ENCODE measurements around the gene EHMT1. TPM values are rescaled to one million over a fixed set of nuclear protein-coding genes. Genes with fewer than 3 reads are reported as not detected.

EHMT1 gene
- total and polyA plus RNA-seq, 9 of the 15 experiments (the other 6 are each of a cell fraction or from before 2014, with no cell fraction given) = 2.2 to 76.0 (median 36.4) TPM

DNA sequence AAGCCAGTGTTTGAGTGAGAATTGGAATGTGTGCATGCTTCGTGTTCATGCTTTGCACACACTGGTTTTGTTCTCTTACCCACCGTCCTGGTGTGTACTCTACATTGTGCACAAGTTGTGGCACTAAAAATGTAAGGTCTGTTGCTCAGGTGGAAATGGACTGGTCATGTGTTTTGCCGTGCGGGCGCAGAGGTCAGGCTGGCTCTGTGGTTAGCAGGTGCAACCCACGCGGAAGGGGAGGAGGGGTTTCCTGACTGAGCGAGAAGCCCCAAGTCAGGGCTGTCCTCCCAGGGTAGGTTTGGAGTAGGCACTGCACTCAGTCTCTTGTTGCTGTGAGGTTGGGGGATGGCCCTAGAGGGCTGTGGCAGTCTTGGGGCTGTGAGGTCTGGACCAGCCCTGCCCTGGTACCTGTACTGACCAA lies 86.6 kb downstream of the EHMT1 start:
- no peak overlapping the region for H3K4me2 ChIP-seq (ENCODE audit: insufficient read depth, low read length)

More for the DNA sequence above, 86.6 kb downstream of the EHMT1 start:
- H3K79me2 ChIP-seq (ENCODE audit: control insufficient read depth, insufficient read depth, low read length) = peaks cover 78% of the 10 kb centered on the region
- H4K20me1 ChIP-seq (replicated peaks; ENCODE audit: control insufficient read depth, insufficient read depth, low read length) = peaks cover 5% of the 10 kb centered on the region; the same call in 1 of the 2 replicates
- no peak overlapping the region for H3K4me3 ChIP-seq
- peaks cover 6 to 22% of the 10 kb centered on the region in 2 experiments; a peak in 3 of 5 replicates for H3K4me1 ChIP-seq (replicated peaks in 1 of 2; ENCODE audit: control insufficient read depth in 2 of 2, insufficient read depth in 2 of 2, low read length in 2 of 2)
- H3K36me3 ChIP-seq (ENCODE audit: control insufficient read depth, insufficient read depth, low read length) = peaks cover 12% of the 10 kb centered on the region; the same call in 2 of the 3 replicates
- peak; percentile 49 for ATAC-seq
- in situ Hi-C loops (cut with MboI) (no loop called here), intact Hi-C loops (cut with micrococcal nuclease) (no loop called here)
- WGBS (ENCODE audit: insufficient coverage, low coverage, missing lambda C conversion rate) = 69% methylated on average over 8 of the region's 8 CpGs
- TF ChIP-seq SMAD3 (CRISPR knock-in tag; conservative IDR thresholded peaks at IDR 0.05) (no peak), ZNF3 (CRISPR knock-in tag; IDR thresholded peaks at IDR 0.05) (no peak), DNMT1 (IDR thresholded peaks at IDR 0.05) (no peak), TAF15 (IDR thresholded peaks at IDR 0.05; ENCODE audit: low read depth, low read length) (no peak), FOS (IDR thresholded peaks at IDR 0.05; ENCODE audit: extremely low read depth, insufficient read length) (no peak), SMARCA5 (IDR thresholded peaks at IDR 0.05) (no peak), MCM3 (IDR thresholded peaks at IDR 0.05) (no peak), HNRNPK (IDR thresholded peaks at IDR 0.05; ENCODE audit: low read depth, low read length, poor library complexity, severe bottlenecking) (no peak), HIVEP1 (CRISPR knock-in tag; IDR thresholded peaks at IDR 0.05) (no peak), HLTF (IDR thresholded peaks at IDR 0.05) (no peak), ZNF12 (CRISPR knock-in tag; IDR thresholded peaks at IDR 0.05) (no peak), ZNF354B (CRISPR knock-in tag; IDR thresholded peaks at IDR 0.05) (no peak), ZNF347 (CRISPR knock-in tag; IDR thresholded peaks at IDR 0.05; ENCODE audit: low read depth) (no peak), CTBP1 (IDR thresholded peaks at IDR 0.05; ENCODE audit: borderline replicate concordance) (no peak), RBM34 (IDR thresholded peaks at IDR 0.05; ENCODE audit: borderline replicate concordance, insufficient read depth, low read length) (no peak), PYGO2 (tag; IDR thresholded peaks at IDR 0.05) (no peak)
- TF ChIP-seq, protein P1, sequence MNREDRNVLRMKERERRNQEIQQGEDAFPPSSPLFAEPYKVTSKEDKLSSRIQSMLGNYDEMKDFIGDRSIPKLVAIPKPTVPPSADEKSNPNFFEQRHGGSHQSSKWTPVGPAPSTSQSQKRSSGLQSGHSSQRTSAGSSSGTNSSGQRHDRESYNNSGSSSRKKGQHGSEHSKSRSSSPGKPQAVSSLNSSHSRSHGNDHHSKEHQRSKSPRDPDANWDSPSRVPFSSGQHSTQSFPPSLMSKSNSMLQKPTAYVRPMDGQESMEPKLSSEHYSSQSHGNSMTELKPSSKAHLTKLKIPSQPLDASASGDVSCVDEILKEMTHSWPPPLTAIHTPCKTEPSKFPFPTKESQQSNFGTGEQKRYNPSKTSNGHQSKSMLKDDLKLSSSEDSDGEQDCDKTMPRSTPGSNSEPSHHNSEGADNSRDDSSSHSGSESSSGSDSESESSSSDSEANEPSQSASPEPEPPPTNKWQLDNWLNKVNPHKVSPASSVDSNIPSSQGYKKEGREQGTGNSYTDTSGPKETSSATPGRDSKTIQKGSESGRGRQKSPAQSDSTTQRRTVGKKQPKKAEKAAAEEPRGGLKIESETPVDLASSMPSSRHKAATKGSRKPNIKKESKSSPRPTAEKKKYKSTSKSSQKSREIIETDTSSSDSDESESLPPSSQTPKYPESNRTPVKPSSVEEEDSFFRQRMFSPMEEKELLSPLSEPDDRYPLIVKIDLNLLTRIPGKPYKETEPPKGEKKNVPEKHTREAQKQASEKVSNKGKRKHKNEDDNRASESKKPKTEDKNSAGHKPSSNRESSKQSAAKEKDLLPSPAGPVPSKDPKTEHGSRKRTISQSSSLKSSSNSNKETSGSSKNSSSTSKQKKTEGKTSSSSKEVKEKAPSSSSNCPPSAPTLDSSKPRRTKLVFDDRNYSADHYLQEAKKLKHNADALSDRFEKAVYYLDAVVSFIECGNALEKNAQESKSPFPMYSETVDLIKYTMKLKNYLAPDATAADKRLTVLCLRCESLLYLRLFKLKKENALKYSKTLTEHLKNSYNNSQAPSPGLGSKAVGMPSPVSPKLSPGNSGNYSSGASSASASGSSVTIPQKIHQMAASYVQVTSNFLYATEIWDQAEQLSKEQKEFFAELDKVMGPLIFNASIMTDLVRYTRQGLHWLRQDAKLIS (CRISPR knock-in tag; IDR thresholded peaks at IDR 0.05) = no peak
- TF ChIP-seq, protein P2, sequence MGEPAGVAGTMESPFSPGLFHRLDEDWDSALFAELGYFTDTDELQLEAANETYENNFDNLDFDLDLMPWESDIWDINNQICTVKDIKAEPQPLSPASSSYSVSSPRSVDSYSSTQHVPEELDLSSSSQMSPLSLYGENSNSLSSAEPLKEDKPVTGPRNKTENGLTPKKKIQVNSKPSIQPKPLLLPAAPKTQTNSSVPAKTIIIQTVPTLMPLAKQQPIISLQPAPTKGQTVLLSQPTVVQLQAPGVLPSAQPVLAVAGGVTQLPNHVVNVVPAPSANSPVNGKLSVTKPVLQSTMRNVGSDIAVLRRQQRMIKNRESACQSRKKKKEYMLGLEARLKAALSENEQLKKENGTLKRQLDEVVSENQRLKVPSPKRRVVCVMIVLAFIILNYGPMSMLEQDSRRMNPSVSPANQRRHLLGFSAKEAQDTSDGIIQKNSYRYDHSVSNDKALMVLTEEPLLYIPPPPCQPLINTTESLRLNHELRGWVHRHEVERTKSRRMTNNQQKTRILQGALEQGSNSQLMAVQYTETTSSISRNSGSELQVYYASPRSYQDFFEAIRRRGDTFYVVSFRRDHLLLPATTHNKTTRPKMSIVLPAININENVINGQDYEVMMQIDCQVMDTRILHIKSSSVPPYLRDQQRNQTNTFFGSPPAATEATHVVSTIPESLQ (CRISPR knock-in tag; IDR thresholded peaks at IDR 0.05) = no peak
- TF ChIP-seq, protein P3, sequence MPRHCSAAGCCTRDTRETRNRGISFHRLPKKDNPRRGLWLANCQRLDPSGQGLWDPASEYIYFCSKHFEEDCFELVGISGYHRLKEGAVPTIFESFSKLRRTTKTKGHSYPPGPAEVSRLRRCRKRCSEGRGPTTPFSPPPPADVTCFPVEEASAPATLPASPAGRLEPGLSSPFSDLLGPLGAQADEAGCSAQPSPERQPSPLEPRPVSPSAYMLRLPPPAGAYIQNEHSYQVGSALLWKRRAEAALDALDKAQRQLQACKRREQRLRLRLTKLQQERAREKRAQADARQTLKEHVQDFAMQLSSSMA (CRISPR knock-in tag; IDR thresholded peaks at IDR 0.05) = no peak
- no peak for FAIRE-seq
- no peaks in the 10 kb centered on the region for H3K27me3 ChIP-seq (ENCODE audit: control insufficient read depth in 2 of 2, insufficient read depth in 2 of 2, low read length in 2 of 2)
- H2AFZ ChIP-seq (ENCODE audit: low read depth, low read length) = no peak overlapping the region
- ChIA-PET CTCF (ENCODE audit: low intra/inter-chr PET ratio) (no interaction called here), POLR2A (interaction anchor here (0.7 kb wide), 1 partner anchor 40 kb away, joined by 3 read pairs; no protein-coding TSS in a partner anchor)
- H3K27ac ChIP-seq (ENCODE audit: extremely low read depth, low read depth, low read length) = no peak overlapping the region
- no peaks in the 10 kb centered on the region for H3K9me1 ChIP-seq (ENCODE audit: control insufficient read depth, insufficient read depth, low read length)
- DNase-seq (ENCODE audit: extremely low read depth in 1 of 4, low spot score in 3 of 4) = no peak
- peaks cover 11% of the 10 kb centered on the region for H3K9me3 ChIP-seq (replicated peaks; ENCODE audit: control insufficient read depth, insufficient read depth, low read depth, low read length)
- BruUV-seq (replicated peaks) = no TSS peak
- H3K9ac ChIP-seq (ENCODE audit: insufficient read depth in 1 of 2, low read depth in 2 of 2, low read length in 2 of 2) = peak overlapping the region in 1 of 2 experiments; percentile 24; a peak in 1 of 4 replicates
